CD4-positive, alpha-beta T cell (primary cell): ENCODE results near the gene PHYHIPL. TPM values are rescaled to one million over a fixed set of nuclear protein-coding genes. Genes with fewer than 3 reads are reported as not detected.

ENCODE experiments used
- ATAC-seq: fragments of 200-7000 bp; cut with Tn5 transposase; one replicate; pipeline ENCODE4 v1.10.0; 2022; ENCODE audit warnings: mild to moderate bottlenecking; ENCODE audit not compliant: poor library complexity
- CTCF ChIA-PET: fragments of 350-600 bp; sonication (Branson Sonifier 250); formaldehyde crosslinking; loops from one replicate; lab custom pipeline; 2021; ENCODE audit warnings: antibody characterized with exemption, inconsistent platforms; lab: Charles Lee
- POLR2A ChIA-PET: fragments of 350-600 bp; sonication (Branson Sonifier 250); formaldehyde crosslinking; loops from one replicate; lab custom pipeline; 2021; ENCODE audit warnings: antibody characterized with exemption, inconsistent platforms; lab: Charles Lee
- DNase-seq, 14 experiments: peaks; one replicate each; pipeline ENCODE4 v3.0.0-alpha.2; 2013 to 2020; ENCODE audit warnings: mixed read lengths in 2 of 14
- H3K27ac ChIP-seq, 2 donors: one replicate each; pipeline versions ENCODE4 v1.5.1 to v1.7.0; 2013; ENCODE audit warnings: low read length in 2 of 2, low read depth in 1 of 2, mild to moderate bottlenecking in 1 of 2
- H3K27me3 ChIP-seq, 2 experiments: 1 replicate in 1 of 2; 2 replicates in 1 of 2; pipeline versions ENCODE4 v1.6.1 to v1.7.0; 2013; ENCODE audit warnings: low read length in 2 of 2, control low read depth in 1 of 2, mild to moderate bottlenecking in 1 of 2, moderate library complexity in 1 of 2; ENCODE audit not compliant: insufficient read depth in 2 of 2, control insufficient read depth in 1 of 2
- H3K36me3 ChIP-seq: one replicate; pipeline ENCODE4 v1.6.1; 2013; ENCODE audit warnings: low read length, control low read depth; ENCODE audit not compliant: insufficient read depth
- H3K4me1 ChIP-seq: one replicate; pipeline ENCODE4 v1.6.1; 2013; ENCODE audit warnings: low read length, control low read depth; ENCODE audit not compliant: insufficient read depth
- H3K4me3 ChIP-seq: one replicate; pipeline ENCODE4 v1.5.1; 2013; ENCODE audit warnings: mild to moderate bottlenecking, low read length, moderate library complexity
- H3K9me3 ChIP-seq, 2 experiments: 1 replicate in 1 of 2; 2 replicates in 1 of 2; pipeline versions ENCODE4 v1.6.1 to v1.7.0; 2013; ENCODE audit warnings: low read length in 2 of 2, mild to moderate bottlenecking in 2 of 2, control low read depth in 1 of 2, moderate library complexity in 1 of 2; ENCODE audit not compliant: control insufficient read depth in 1 of 2, insufficient read depth in 1 of 2
- H3K27ac Mint-ChIP-seq: one replicate; pipeline ENCODE4 v1.8.0; 2020; ENCODE audit warnings: mixed read lengths
- H3K27me3 Mint-ChIP-seq: one replicate; pipeline ENCODE4 v1.8.0; 2021; ENCODE audit warnings: mixed read lengths
- H3K36me3 Mint-ChIP-seq: one replicate; pipeline ENCODE4 v1.8.0; 2021; ENCODE audit warnings: low read depth, mixed read lengths
- H3K4me1 Mint-ChIP-seq: one replicate; pipeline ENCODE4 v1.8.0; 2021; ENCODE audit warnings: low read depth, mixed read lengths
- H3K4me3 Mint-ChIP-seq: one replicate; pipeline ENCODE4 v1.8.0; 2020; ENCODE audit warnings: mild to moderate bottlenecking, mixed read lengths
- H3K9me3 Mint-ChIP-seq: one replicate; pipeline ENCODE4 v1.8.0; 2020; ENCODE audit warnings: mixed read lengths
- CTCF ChIP-seq: fragments of 200-600 bp; IDR thresholded peaks from one replicate; pipeline ENCODE4 v1.8.0; 2022; ENCODE audit warnings: antibody characterized with exemption, mild to moderate bottlenecking
- intact Hi-C, 2 experiments: fragments of 100-400 bp; cut with DNase I in 1 of 2; cut with micrococcal nuclease in 1 of 2; formaldehyde crosslinking; loops; one replicate each; pipeline versions ENCODE4 v1.15.1 to v1.9.0; 2023 to 2025; cut with DNase I, micrococcal nuclease
- total RNA-seq, 174 experiments: library from RNA in 2 of 174; stranded (reverse) in 2 of 174; gene quantifications; one replicate each; pipeline ENCODE4 v1.2.3 and lab custom pipeline; 2021 to 2026

Gene PHYHIPL
- total RNA-seq, 2 experiments from 2014 or later: not detected

- TF ChIP-seq CTCF: no peak
- no peaks in the 10 kb centered on the region for H3K4me1 Mint-ChIP-seq
- Histone ChIP-seq H3K9me3 (peaks cover 0 to 15% of the 10 kb centered on the region in 2 experiments), H3K36me3 (no peaks in the 10 kb centered on the region), H3K4me3 (no peak overlapping the region), H3K27me3 (peaks cover 5 to 13% of the 10 kb centered on the region in 2 experiments), H3K4me1 (no peaks in the 10 kb centered on the region), H3K27ac (no peak overlapping the region)
- no peak for DNase-seq
- ChIA-PET CTCF (no interaction called here), POLR2A (no interaction called here)
- H3K4me3 Mint-ChIP-seq: no peak overlapping the region
- no peaks in the 10 kb centered on the region for H3K9me3 Mint-ChIP-seq
- no peak for ATAC-seq
- no peak overlapping the region for H3K27ac Mint-ChIP-seq
- no peaks in the 10 kb centered on the region for H3K36me3 Mint-ChIP-seq
- peaks cover 39% of the 10 kb centered on the region for H3K27me3 Mint-ChIP-seq
- intact Hi-C loops: no loop called here
Observed at GRCh38 chr10:59179068-59179467, 2.6 kb downstream of the PHYHIPL start.

DNA sequence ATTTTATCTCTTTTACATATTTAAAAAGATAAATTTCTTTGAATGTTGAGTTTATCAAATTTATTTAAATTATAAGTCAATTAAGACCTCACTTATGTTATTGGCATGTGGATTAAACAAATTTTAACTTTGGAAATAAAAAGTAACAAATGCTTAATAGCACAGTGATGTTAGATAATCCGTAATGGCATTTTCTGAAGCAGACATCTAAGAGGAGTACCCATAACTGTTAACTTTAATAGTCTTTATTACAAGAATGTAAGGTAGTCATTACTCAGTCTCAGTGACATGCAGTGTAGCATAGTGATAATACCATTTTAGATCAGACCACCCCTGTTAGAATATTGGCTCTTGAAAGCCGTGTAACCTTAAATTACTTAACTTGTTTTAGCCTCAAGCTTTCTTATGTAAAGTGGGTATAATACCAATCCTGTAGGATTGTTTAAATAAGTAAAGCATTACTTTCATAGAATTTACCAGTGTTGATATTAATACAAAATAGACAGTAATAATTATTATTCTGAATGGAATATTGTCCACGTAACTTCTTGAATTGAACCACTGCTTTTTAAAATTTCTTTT, 4.3 kb downstream of the PHYHIPL start:
- ATAC-seq: no peak
- Histone ChIP-seq H3K9me3 (peaks cover 0 to 13% of the 10 kb centered on the region in 2 experiments), H3K4me1 (no peaks in the 10 kb centered on the region), H3K4me3 (no peak overlapping the region), H3K36me3 (no peaks in the 10 kb centered on the region), H3K27ac (no peak overlapping the region), H3K27me3 (peaks cover under 1 to 10% of the 10 kb centered on the region in 2 experiments)
- Mint-ChIP-seq H3K4me3 (no peak overlapping the region), H3K9me3 (no peaks in the 10 kb centered on the region), H3K27me3 (peaks cover 22% of the 10 kb centered on the region), H3K27ac (no peak overlapping the region), H3K4me1 (no peaks in the 10 kb centered on the region), H3K36me3 (no peaks in the 10 kb centered on the region)
- CTCF ChIA-PET: no interaction called here
- intact Hi-C loops: no loop called here
- DNase-seq: no peak
- no peak for TF ChIP-seq CTCF
- POLR2A ChIA-PET: no interaction called here

- intact Hi-C loops: no loop called here
Observed at GRCh38 chr10:59181668-59182067, 5.2 kb downstream of the PHYHIPL start.

More at GRCh38 chr10:59181668-59182067, 5.2 kb downstream of the PHYHIPL start:
- no peak overlapping the region for H3K4me3 ChIP-seq
- H3K36me3 ChIP-seq: no peaks in the 10 kb centered on the region
- Mint-ChIP-seq H3K4me1 (no peaks in the 10 kb centered on the region), H3K27ac (no peak overlapping the region), H3K27me3 (peaks cover 18% of the 10 kb centered on the region), H3K4me3 (no peak overlapping the region), H3K9me3 (no peaks in the 10 kb centered on the region), H3K36me3 (no peaks in the 10 kb centered on the region)
- ATAC-seq: no peak
- ChIA-PET POLR2A (no interaction called here), CTCF (no interaction called here)
- no peaks in the 10 kb centered on the region for H3K4me1 ChIP-seq
- TF ChIP-seq CTCF: no peak
- DNase-seq: no peak
- H3K27me3 ChIP-seq: peaks cover 0 to 4% of the 10 kb centered on the region in 2 experiments
- H3K9me3 ChIP-seq: peaks cover 0 to 5% of the 10 kb centered on the region in 2 experiments
- no peak overlapping the region for H3K27ac ChIP-seq
